GM18511 (cell line): ENCODE data around the gene STAT5B.
"Not testable (repeated sequence)": the region's sequence is repeated elsewhere in the genome, so short reads cannot be mapped to it uniquely, and the experiment has no call there.

Experiments
- ATAC-seq: cut with Tn5 transposase; IDR thresholded peaks from one replicate; pipeline ENCODE4 v1.9.1; 2021; ENCODE audit warnings: mild to moderate bottlenecking, moderate library complexity; ENCODE audit not compliant: unreplicated experiment

The STAT5B gene

DNA sequence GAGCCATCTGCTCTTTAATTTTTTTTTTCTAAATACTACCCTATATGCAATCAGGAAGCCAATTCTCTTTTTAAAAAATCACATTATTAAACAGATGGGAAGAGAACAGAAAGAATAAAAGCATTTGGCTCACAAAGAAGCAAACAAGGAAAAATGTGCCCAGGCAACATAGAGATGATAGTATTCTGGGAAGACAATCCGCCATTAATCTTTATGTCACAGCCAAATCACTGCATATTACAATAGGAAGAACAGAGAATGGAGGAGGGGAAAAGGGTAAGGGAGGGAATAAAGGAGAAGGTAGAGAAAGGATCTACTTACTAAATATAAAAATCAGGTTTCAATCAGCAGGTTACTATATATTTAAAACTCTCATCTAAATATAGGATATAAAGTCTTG, 34.3 kb downstream of the STAT5B start:
- no peak for ATAC-seq

- ATAC-seq: not testable (repeated sequence)
Observed at GRCh38 chr17:42240863-42241262, 35.3 kb downstream of the STAT5B start.

GRCh38 chr17:42240201-42240600, 36.0 kb downstream of the STAT5B start:
- ATAC-seq: no peak

GRCh38 chr17:42239576-42239975, 36.6 kb downstream of the STAT5B start:
- ATAC-seq: not testable (repeated sequence)

DNA sequence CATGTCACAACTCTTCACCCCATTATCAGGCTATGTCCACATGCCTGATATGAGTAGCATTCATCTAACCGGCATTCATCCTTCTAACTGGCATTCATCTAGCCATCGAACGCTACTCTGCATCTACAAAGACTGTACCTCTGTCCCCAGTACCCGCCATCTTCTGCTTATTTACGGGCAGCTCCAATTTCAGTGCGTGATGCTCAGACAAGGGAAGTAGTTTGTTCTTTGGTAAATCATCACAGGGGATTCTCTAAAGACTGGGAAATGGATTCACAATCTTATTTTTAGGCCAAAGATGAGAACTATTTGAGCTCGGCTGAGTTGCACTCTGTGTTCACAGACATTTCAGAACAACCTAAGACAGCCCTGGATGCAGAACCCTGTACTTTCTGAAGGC, 39.4 kb downstream of the STAT5B start:
- ATAC-seq: no peak

DNA sequence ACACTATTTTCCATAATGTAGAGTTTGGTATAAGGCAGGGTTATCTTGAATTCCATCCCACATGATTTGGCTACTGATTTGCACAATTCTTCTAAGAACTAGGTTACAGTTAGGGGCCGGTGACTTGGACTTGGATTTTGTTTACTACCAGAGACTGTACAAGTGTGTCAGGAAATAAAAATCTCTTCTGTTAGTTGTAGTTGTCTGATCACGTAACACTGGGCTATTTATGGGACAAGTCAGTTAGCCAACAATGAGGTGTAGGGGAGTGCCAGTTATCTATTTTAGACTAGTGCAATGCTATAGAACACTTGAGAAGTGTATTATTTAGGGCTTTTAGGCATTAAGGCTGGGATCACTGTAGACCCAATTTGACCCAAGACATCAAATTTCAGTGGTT, 42.2 kb downstream of the STAT5B start:
- ATAC-seq: no peak

- no peak for ATAC-seq
Observed at GRCh38 chr17:42233156-42233555, 43.0 kb downstream of the STAT5B start.

- no peak for ATAC-seq
Observed at GRCh38 chr17:42230225-42230624, 46.0 kb downstream of the STAT5B start.

- no peak for ATAC-seq
Observed at GRCh38 chr17:42227849-42228700, 48.1 kb downstream of the STAT5B start.

DNA sequence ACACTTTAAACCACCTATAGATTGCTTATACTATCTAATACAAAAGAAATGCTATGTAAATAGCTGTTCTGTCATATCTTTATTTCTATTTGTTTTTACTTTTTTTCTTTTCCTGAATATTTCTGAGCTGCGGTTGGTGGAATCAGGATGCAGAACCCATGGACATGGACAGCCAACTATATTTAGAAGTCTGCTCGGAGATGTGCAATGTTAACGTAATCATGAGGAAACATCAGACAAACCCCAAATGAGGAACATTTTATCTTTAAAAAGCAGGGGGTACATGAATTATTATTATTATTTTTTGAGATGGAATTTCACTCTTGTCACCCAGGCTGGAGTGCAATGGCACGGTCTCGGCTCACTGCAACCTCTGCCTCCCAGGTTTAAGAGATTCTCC, 50.5 kb downstream of the STAT5B start:
- ATAC-seq: no peak

GRCh38 chr17:42224651-42225050, 51.5 kb downstream of the STAT5B start:
- no peak for ATAC-seq

- no peak for ATAC-seq
Observed at GRCh38 chr17:42221886-42222745, 54.1 kb downstream of the STAT5B start.

- ATAC-seq: not testable (repeated sequence)
Observed at GRCh38 chr17:42219280-42219679, 56.9 kb downstream of the STAT5B start.

- ATAC-seq: no peak
Observed at GRCh38 chr17:42214156-42214555, 62.0 kb downstream of the STAT5B start.

DNA sequence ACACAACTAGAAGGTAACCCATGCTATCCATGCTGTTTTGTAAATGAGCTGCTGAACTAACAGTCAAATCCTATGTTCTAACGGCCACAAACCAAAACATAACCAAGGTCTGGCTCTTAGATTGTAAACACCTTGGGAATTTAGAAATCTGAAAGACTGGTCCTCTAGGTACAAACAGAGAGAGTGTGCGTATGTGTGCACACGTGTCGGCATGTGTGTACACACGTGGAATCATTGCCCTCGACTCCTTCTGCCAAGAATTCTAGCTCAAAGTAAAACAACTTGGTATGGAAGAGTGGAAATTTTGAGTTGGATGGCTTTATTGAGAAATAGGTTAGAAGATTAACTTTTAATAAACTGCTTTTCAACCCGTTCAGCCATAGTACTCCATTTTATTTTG, 63.8 kb downstream of the STAT5B start:
- no peak for ATAC-seq

DNA sequence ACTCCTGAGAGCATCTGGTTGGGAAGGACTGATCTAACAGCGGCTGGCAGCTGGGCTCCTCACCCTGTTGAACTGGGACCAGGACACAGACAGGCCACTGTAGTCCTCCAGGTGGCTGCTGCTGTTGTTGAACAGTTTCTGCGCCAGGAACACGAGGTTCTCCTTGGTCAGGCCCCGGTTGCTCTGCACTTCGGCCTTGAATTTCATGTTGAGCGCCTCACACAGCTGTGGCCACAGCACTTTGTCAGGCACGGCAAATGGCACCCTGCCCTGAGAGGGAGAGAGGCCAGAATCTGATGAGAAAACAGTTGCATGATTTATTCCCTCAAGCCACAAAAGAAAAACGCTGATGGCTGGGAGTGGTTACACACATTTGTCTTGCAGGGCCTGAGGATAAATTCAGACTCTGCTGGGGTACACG, 64.3 kb downstream of the STAT5B start:
- not testable (repeated sequence) for ATAC-seq

GRCh38 chr17:42210046-42210445, 66.1 kb downstream of the STAT5B start:
- ATAC-seq: no peak

- ATAC-seq: not testable (repeated sequence)
Observed at GRCh38 chr17:42206153-42206612, 70.0 kb downstream of the STAT5B start.

- no peak for ATAC-seq
Observed at GRCh38 chr17:42203354-42203753, 72.8 kb downstream of the STAT5B start.

DNA sequence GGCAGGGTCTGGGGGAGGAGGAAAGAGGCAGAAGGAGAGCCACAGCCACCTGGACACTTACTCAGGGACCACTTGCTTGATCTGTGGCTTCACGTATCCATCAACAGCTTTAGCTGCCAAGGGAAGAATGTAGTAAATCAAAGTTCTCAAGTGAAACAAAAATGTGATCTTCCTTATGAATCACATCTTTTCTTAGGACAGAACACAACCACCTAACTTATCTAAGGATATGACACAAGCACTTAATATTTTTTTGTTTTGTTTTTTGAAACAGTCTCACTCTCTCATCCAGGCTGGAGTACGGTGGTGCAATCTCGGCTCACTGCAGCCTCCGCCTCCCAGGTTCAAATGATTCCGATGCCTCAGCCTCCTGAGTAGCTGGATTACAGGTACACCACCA, 73.5 kb downstream of the STAT5B start:
- ATAC-seq: no peak

- no peak for ATAC-seq
Observed at GRCh38 chr17:42202159-42202558, 74.0 kb downstream of the STAT5B start.

DNA sequence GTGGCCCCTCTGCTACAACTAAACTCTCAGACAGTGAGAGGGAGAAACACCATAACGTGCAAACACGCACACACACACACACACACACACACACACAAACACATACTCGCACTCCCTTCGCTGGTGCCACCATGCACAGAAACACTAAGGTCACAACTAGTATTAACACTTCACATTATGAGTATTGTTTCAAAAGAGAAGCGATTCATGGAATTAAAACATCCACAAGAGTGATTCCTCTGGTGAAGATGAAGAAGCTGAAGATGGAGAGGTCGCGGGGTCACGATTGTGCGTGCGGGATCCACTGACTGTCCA, 74.8 kb downstream of the STAT5B start:
- no peak for ATAC-seq
